Fibroblast of skin of left biceps (primary cell): ENCODE measurements around the gene DOK4.
"Not testable (repeated sequence)": the region's sequence is repeated elsewhere in the genome, so short reads cannot be mapped to it uniquely, and the experiment has no call there.

Experiments
- DNase-seq, 2 experiments: peaks; one replicate each; pipeline ENCODE4 v3.0.0-alpha.2; 2013; ENCODE audit warnings: low read depth in 2 of 2

DOK4 gene

DNA sequence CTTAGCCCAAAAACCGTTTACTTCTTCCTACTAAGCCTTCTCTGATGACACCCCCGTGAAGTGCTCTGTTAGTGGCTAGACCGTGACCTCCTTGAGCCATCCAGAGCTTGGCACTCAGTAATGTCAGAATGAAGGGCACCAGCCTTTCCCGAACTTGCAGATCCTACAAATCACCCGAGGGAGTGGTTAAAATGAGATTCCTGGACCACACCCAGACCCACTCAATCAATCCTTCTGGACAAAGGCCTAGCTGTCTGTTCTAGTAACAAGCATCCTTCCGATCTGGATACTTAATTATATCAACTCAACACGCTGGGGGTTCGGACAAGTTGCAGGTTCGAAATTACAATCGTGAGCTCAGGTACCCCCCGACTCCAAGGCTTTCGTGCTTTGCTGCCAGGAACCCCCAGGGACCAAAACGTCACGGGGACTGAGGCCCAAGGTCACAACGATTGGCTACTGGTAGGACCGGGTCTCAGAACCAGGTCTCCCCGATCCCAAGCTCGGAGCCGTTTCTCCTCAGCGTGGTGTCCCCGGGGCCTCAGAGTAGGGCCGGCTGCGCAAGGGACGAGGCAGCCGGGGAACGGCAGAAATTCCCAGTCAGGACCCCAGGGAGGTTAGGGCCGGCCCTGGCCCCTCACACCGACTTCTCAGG is 39.6 kb downstream of the DOK4 start:
- DNase-seq: no peak

DNA sequence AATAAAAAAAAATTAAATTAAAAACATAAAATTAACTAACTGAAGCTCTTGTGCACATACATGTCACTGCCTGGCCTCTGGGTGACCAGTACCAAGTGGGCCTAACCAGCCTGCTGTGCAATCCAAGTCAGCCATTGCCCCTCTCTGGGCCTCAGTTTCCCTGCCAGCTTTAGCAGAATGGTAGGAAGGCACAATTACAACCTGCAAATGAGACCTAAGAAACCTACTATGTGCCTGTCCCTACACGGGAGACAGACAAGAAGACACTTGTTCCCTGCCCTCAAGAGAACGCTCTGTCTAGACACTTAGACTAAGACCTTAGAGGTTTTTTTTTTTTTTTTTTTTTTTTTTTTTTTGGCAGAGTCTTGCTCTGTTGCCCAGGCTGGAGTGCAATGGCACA is 40.8 kb downstream of the DOK4 start:
- DNase-seq: no peak

DNA sequence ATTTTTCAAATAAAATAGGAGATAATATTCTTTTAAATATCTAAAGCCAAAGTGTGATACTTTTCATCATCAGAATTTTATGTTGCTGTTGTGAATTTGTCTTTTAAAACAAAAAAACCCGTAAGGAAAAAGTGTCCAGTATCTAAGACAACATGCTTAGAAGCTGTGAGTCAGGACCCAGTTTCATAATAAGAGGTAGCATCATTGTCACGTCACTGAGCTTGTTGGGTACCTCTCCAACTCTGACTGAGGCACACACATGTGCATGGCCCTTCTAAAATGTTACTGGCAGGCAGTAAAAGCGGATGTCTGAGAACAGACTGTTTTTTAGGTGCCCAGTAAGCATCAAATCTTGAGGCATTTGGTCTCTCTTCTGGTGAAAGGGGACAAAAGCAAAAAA is 41.6 kb downstream of the DOK4 start:
- no peak for DNase-seq

DNA sequence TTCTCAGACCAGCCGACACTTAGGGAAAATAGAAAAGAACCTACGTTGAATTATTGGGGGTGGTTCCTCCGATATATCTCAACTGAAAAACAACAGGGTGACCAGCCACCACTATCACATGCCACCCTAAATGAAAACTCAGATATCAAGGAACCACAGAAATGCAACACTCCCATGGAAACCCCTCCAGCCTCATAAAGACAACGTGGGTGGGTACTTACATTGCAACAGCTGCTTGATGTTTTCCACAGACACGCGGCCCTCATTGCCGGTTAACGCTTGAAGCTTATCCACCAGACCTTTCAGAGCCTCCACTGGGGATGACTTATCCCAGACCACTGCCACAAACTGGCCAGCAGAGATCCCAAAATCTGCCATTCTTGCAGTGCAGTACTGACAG is 45.7 kb downstream of the DOK4 start:
- DNase-seq: not testable (repeated sequence)

DNA sequence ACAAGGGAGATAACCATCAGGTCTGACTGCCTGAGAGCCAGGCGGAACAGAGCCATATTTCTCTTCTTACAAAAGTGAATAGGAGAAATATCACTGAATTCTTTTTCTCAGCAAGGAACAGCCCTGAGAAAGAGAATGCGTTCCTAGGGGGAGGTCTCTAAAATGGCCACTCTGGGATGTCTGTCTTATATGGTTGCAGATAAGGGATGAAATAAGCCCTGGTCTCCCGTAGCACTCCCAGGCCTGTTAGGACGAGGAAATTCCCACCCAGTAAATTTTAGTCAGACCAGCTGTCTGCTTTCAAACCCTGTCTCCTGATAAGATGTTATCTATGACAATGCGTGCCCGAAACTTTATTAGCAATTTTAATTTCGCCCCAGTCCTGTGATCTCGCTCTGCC is 46.3 kb downstream of the DOK4 start:
- not testable (repeated sequence) for DNase-seq

DNA sequence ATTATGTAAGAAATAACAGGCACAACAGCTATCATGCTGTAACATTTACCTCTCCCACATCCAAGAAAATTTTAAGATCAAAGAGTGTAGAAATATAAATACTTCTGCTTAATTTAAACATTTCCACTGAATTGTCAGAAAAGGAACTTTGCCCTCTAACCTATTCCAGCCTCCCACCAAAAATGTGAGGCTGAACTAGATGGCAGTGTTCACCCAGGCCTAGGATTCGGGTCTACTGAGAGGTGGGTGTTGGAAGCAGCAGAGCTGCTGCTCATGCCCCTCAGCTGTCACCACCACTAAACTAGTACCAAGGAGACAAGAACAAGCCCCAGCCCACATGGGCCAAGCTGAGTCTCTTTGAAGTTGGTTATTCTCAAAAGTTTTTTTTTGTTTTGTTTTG is 50.5 kb downstream of the DOK4 start:
- no peak for DNase-seq

DNA sequence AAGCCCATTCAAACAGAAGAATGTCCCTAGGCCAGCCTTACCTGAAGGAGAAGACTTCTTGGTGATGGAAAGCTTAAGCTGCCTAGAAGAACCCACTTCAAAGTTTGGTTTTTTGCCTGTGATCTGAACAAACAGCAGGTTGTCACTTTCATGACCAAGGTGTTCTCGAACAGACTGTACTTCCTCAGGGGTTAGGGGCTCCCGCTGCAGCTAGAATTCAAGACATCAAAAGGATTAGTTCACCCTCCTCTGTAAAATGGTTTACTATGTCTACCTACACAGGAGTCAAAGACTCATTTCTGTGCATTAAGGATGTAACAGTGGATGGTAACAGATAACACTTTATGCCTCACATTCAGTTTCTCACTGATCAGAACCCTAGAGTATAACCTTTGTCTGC is 52.3 kb downstream of the DOK4 start:
- DNase-seq: no peak

DNA sequence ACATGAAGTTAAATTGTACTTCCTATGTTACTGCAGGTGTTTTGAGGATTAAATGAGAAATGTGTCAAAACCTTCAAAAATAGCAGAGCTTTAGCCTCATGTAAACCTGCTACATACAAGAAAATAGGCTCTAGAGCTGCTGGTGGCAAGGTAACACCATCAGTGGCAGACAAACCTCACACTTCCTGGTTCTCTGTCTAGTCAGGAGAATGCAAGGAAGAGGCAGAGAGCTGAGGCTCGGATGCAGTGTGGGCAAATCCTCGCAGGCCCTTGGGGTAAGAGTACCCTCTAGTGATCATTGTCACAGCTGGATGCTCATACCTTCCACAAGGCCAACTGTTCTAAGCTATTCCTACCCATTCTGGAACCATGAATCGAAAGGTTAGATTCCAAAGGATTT is 53.3 kb downstream of the DOK4 start:
- no peak for DNase-seq

DNA sequence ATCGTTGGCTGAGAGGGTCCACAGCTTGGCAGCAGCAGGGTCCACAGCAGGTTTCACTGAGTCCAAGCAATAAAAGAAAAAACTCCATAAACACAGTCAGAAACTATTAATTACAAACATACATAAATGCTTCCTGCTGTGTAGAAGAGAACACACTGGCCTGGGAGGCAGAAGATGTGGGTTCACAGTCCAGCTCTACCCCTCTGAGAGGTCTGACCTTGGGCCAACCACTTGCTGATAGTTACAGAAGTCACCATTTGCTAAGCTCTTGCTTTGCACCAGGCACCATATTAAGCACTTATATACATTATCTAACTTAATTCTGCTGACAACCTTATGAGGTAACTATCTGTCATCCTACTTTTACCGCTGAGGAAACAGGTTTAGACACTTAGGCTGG is 53.8 kb downstream of the DOK4 start:
- DNase-seq: no peak

DNA sequence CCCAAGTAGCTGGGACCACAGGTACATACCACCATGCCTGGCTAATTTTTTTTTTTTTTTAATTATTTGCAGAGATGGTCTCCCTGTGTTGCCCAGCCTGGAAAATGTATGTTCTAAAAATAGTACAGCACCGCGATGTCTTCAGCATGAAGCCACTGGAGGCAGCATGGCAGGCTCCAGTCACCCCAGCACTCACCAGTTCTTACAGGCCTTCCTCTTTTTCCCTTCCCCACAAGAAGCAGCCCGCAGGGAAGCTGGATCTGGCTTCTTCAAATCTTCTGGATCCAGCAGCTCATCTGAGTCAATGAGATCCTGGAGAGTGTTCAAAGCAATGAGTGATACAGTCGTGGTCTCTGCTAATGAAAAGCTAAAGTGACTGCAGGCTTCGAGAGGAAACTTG is 55.3 kb downstream of the DOK4 start:
- DNase-seq: no peak

DNA sequence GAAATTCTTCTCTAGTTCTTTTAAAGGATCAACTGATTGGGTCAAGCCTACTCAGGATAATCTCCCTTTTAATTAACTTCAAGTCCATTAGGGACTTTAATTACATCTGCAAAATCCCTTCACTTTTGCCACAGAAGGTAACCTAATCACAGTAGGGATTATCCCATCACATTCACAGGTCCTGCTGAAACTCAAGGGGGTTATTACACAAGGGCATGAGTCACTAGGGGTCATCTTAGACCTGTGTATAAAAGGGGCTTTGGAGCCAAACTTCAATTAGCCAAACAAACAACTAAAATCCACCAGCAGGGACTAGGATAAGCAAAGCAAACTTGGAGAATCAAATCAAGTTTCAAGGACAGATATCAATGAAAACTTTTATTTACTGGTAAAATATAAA is 58.5 kb downstream of the DOK4 start:
- DNase-seq: no peak

DNA sequence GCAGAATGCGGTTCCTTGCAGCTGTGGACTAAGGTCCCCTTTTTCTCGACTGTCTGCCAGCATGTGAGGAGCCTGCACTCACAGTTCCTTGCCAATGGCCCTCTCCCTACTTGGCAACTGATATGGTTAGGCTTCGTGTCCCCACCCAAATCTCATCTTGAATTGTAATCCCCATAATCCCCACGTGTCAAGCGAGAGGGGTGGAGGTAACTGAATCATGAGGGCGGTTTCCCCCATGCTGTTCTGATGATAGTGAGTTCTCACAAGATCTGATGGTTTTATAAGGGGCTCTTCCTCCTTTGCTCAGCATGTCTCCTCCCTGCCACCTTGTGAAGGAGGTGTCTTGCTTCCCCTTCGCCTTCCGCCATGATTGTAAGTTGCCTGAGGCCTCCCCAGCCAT is 59.0 kb downstream of the DOK4 start:
- DNase-seq: no peak

DNA sequence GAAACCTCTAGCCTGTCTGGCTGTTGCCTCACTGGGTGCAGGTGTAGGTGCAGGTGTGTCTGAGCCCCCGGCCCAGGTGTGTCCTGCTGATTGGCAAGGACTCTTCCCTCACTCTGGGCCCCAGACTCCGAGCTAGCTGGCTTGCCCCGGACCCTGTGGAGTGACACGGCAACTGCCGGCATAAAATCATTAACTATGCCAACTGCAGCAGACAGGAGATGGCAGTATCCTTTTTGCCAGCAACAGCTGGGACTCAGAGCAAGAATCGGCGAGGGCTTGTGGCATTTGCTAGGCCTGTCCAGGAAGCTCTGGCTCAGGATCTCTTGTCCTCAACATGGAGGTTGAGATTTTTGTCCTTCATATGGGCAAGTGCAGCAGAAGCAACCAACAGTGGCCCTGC is 59.9 kb downstream of the DOK4 start:
- DNase-seq: no peak

DNA sequence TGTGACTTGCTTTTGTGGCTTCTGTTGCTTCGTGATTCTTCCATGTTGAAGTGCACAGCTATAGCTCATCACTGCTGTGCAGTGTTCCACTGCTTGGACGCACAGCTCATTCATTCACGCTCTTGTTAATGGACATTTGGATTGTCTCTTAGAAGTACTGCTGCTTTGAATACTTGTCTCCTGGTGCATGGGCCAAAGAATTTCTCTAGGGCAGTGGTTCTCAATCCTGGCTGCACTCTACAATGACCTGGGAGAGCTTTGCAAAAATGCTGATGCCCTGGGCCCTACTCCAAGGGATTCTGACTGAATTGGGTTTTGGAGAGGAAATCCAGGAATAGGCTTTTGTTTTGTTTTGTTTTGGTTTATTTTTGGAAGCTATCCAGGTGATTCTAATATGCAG is 61.7 kb downstream of the DOK4 start:
- DNase-seq: no peak

DNA sequence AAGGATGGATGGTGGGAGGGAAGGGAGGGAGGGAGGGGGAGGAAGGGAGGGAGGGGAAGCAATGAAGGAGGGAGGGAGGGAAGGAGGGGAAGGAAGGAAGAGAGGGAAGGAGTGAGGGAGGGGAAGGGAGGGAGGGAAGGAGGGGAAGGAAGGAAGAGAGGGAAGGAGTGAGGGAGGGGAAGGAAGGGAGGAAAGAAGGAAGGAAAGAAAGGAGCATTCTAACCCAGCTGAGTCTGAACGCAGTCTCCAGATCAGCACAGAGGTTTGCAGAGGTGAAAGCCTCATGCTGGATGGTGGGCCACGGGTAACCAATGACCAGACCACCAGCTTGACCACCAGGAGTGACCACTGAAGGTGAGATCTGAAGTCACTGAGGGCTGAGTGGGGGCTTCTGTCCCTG is 63.1 kb downstream of the DOK4 start:
- no peak for DNase-seq

DNA sequence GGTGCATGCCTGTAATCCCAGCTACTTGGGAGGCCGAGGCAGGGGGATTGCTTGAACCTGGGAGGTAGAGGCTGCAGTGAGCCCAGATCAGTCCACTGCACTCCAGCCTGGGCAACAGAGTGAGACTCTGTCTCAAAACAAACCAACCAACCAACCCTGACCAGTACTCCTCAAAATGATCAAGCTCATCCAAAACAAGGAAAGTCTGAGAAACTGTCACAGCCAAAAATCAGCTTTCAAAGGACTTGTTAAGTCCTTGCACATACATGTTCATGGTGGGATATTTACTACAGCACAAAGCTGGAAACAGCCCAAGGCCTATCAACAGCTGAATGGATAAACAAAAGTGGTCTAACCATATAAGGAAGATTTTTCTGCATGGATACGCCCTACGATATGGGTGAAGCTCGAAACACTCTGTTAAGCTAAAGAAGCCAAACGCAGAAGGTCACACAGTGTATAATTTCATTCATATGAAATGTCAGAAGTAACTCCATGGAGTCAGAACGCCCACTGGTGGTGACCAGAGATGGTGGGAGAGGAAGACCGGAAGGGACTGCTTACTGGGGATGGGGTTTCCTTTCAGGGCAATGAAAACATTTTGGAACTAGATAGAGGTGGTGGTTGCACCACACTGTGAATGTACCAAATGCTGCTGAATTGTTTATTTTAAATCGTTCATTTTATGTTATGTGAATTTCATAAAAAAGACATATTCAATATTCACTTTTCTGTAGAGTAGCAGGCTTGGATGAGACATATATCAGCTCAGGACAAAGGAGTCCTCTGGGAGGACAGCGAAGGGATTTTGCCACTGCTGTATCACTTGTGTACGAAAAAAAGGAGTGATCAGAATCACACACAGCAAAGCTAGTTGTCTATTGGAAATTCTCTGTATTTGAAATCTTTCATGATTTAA is 64.0 kb downstream of the DOK4 start:
- DNase-seq: peak; percentile 25
